ENCODE data around the gene FAM50B.
"Not testable (repeated sequence)": the region's sequence is repeated elsewhere in the genome, so short reads cannot be mapped to it uniquely, and the experiment has no call there.

FAM50B gene

DNA sequence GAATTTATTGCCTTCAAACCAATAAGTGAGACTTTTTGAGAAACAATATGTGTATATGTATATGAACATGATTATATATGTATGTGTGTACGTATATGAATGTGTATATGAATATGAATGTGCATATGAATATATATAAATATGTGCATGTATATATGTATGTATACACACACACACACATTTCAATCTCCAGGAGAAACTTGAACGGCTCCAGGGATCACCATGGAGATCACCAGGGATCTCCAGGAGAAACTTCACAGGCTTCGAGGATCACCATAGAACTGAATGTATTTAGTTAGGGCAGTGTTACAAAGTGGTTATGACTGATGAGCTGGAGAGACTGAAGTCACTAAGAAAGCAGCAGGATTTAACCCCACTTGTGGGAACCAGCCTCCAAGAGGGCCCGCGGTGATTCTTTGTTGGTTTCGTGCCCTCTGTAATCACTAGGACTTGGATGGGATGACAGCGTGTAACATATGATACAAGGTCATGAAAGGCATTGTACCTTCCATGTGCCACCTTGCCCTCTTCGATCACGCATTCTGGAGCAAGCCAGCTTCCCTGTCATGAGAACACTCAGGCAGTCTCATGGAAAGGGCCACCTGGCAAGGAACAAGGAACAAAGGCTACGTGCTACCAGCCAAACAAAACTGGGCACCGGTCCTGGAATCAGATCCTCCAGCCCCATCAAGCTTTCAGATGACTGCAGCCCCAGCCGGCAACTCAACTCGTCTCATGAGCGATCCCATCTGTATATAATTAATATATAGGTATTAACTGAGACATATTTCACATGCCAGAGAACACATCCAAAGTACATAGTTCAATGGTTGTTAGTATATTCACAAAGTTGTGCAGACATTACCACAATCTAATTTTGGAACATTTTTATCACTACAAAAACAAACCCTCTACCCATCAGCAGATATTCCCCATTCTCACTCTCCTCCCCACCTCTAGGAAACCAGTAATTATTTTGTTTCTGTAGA, 8.6 kb downstream of the FAM50B start:
- Histone ChIP-seq H3K36me3 (ENCODE audit: insufficient read depth) (no peaks in the 10 kb centered on the region), H4K20me1 (ENCODE audit: insufficient read depth) (no peaks in the 10 kb centered on the region), H2AFZ (ENCODE audit: low read depth) (no peak overlapping the region), H3K4me3 (IDR thresholded peaks at IDR 0.05; ENCODE audit: insufficient read depth, low read depth, low read length) (no peak overlapping the region), H3K27ac (no peak overlapping the region), H3K79me2 (ENCODE audit: insufficient read depth, low read depth) (no peaks in the 10 kb centered on the region), H3K9ac (no peak overlapping the region), H3K4me1 (ENCODE audit: low read depth, poor library complexity, severe bottlenecking) (no peaks in the 10 kb centered on the region), H3K4me2 (no peak overlapping the region), H3K27me3 (ENCODE audit: insufficient read depth, low read depth) (no peaks in the 10 kb centered on the region)
- TF ChIP-seq, protein P1, sequence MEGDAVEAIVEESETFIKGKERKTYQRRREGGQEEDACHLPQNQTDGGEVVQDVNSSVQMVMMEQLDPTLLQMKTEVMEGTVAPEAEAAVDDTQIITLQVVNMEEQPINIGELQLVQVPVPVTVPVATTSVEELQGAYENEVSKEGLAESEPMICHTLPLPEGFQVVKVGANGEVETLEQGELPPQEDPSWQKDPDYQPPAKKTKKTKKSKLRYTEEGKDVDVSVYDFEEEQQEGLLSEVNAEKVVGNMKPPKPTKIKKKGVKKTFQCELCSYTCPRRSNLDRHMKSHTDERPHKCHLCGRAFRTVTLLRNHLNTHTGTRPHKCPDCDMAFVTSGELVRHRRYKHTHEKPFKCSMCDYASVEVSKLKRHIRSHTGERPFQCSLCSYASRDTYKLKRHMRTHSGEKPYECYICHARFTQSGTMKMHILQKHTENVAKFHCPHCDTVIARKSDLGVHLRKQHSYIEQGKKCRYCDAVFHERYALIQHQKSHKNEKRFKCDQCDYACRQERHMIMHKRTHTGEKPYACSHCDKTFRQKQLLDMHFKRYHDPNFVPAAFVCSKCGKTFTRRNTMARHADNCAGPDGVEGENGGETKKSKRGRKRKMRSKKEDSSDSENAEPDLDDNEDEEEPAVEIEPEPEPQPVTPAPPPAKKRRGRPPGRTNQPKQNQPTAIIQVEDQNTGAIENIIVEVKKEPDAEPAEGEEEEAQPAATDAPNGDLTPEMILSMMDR (conservative IDR thresholded peaks at IDR 0.05; ENCODE audit: low read depth, low read length) = no peak

GRCh38 chr6:3859878-3860552, 10.8 kb downstream of the FAM50B start:
- Histone ChIP-seq H3K79me2 (ENCODE audit: insufficient read depth, low read depth) (no peaks in the 10 kb centered on the region), H3K36me3 (ENCODE audit: insufficient read depth) (no peaks in the 10 kb centered on the region), H3K9ac (no peak overlapping the region), H4K20me1 (ENCODE audit: insufficient read depth) (no peaks in the 10 kb centered on the region), H3K4me2 (no peak overlapping the region), H3K27me3 (ENCODE audit: insufficient read depth, low read depth) (no peaks in the 10 kb centered on the region), H3K27ac (no peak overlapping the region), H3K4me1 (ENCODE audit: low read depth, poor library complexity, severe bottlenecking) (no peaks in the 10 kb centered on the region), H2AFZ (ENCODE audit: low read depth) (no peak overlapping the region), H3K4me3 (IDR thresholded peaks at IDR 0.05; ENCODE audit: insufficient read depth, low read depth, low read length) (no peak overlapping the region)
- TF ChIP-seq, protein P1 (conservative IDR thresholded peaks at IDR 0.05; ENCODE audit: low read depth, low read length) = no peak

DNA sequence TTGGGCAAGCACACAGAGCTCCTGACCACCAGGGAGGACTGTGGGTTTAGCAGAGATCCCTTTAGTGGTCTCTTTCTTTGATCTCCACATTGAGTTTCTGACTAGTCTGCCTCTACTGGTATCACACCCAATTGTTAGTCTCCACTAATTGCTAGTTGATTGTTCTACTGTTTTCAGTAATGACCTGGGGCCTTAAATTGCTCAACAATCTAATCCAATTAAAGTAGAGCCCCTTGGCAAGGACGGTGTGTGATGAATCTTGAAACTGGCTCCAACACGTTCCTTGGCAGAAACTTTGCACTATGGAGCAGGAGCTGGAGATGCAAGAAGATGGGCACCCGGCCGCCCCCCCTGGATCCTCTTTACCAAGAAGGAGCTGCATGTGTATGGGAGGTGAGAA, 12.3 kb downstream of the FAM50B start:
- no peak overlapping the region for H2AFZ ChIP-seq (ENCODE audit: low read depth)
- no peak overlapping the region for H3K27ac ChIP-seq
- H3K4me1 ChIP-seq (ENCODE audit: low read depth, poor library complexity, severe bottlenecking) = no peaks in the 10 kb centered on the region
- no peaks in the 10 kb centered on the region for H3K79me2 ChIP-seq (ENCODE audit: insufficient read depth, low read depth)
- TF ChIP-seq, protein P1 (conservative IDR thresholded peaks at IDR 0.05; ENCODE audit: low read depth, low read length) = no peak
- H3K4me3 ChIP-seq (IDR thresholded peaks at IDR 0.05; ENCODE audit: insufficient read depth, low read depth, low read length) = no peak overlapping the region
- H4K20me1 ChIP-seq (ENCODE audit: insufficient read depth) = no peaks in the 10 kb centered on the region
- no peak overlapping the region for H3K9ac ChIP-seq
- no peak overlapping the region for H3K4me2 ChIP-seq
- no peaks in the 10 kb centered on the region for H3K27me3 ChIP-seq (ENCODE audit: insufficient read depth, low read depth)
- no peaks in the 10 kb centered on the region for H3K36me3 ChIP-seq (ENCODE audit: insufficient read depth)

GRCh38 chr6:3862038-3862437, 12.9 kb downstream of the FAM50B start:
- Histone ChIP-seq H2AFZ (ENCODE audit: low read depth) (no peak overlapping the region), H3K9ac (no peak overlapping the region), H3K79me2 (ENCODE audit: insufficient read depth, low read depth) (no peaks in the 10 kb centered on the region)

DNA sequence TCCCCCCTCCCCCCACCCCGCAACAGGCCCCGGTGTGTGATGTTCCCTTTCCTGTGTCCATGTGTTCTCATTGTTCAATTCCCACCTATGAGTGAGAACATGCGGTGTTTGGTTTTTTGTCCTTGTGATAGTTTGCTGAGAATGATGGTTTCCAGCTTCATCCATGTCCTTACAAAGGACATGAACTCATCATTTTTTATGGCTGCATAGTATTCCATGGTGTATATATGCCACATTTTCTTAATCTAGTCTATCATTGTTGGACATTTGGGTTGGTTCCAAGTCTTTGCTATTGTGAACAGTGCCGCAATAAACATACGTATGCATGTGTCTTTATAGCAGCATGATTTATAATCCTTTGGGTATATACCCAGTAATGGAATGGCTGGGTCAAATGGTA, 14.1 kb downstream of the FAM50B start:
- not testable (repeated sequence) for H3K9ac ChIP-seq; H3K36me3 ChIP-seq (ENCODE audit: insufficient read depth); H2AFZ ChIP-seq (ENCODE audit: low read depth); H3K4me2 ChIP-seq; H3K4me1 ChIP-seq (ENCODE audit: low read depth, poor library complexity, severe bottlenecking); H3K79me2 ChIP-seq (ENCODE audit: insufficient read depth, low read depth); H3K4me3 ChIP-seq (IDR thresholded peaks at IDR 0.05; ENCODE audit: insufficient read depth, low read depth, low read length); H4K20me1 ChIP-seq (ENCODE audit: insufficient read depth); H3K27ac ChIP-seq; H3K27me3 ChIP-seq (ENCODE audit: insufficient read depth, low read depth)

More at GRCh38 chr6:3862038-3862437, 12.9 kb downstream of the FAM50B start:
- Histone ChIP-seq H3K4me1 (ENCODE audit: low read depth, poor library complexity, severe bottlenecking) (no peaks in the 10 kb centered on the region), H3K36me3 (ENCODE audit: insufficient read depth) (no peaks in the 10 kb centered on the region), H4K20me1 (ENCODE audit: insufficient read depth) (no peaks in the 10 kb centered on the region), H3K4me2 (no peak overlapping the region), H3K4me3 (IDR thresholded peaks at IDR 0.05; ENCODE audit: insufficient read depth, low read depth, low read length) (no peak overlapping the region), H3K27me3 (ENCODE audit: insufficient read depth, low read depth) (no peaks in the 10 kb centered on the region), H3K27ac (no peak overlapping the region)
- TF ChIP-seq, protein P1 (conservative IDR thresholded peaks at IDR 0.05; ENCODE audit: low read depth, low read length) = no peak
